Activated B cell treated with CpG ODN at 0.5 μM for 24 hours (primary cell): ENCODE measurements around the gene PLEKHF1. TPM values are rescaled to one million over a fixed set of nuclear protein-coding genes. Genes with fewer than 3 reads are reported as not detected.

Experiments used
- ATAC-seq: fragments of 200-7000 bp; cut with Tn5 transposase; one replicate; pipeline ENCODE4 v1.10.0; 2021; ENCODE audit warnings: low read depth, mild to moderate bottlenecking, moderate library complexity
- CTCF ChIA-PET: fragments of 350-600 bp; sonication (Branson Sonifier 250); formaldehyde crosslinking; loops from one replicate; lab custom pipeline; 2021; ENCODE audit warnings: antibody characterized with exemption; lab: Charles Lee
- POLR2A ChIA-PET: fragments of 350-600 bp; sonication (Branson Sonifier 250); formaldehyde crosslinking; loops from one replicate; lab custom pipeline; 2021; ENCODE audit warnings: antibody characterized with exemption; lab: Charles Lee
- DNase-seq: peaks from one replicate; pipeline ENCODE4 v3.0.0; 2022
- H3K27ac Mint-ChIP-seq: one replicate; pipeline ENCODE4 v1.8.0; 2020; ENCODE audit warnings: mixed read lengths
- H3K27me3 Mint-ChIP-seq: one replicate; pipeline ENCODE4 v1.8.0; 2021; ENCODE audit warnings: mixed read lengths
- H3K36me3 Mint-ChIP-seq: one replicate; pipeline ENCODE4 v1.8.0; 2021; ENCODE audit warnings: low read depth, mixed read lengths
- H3K4me1 Mint-ChIP-seq: one replicate; pipeline ENCODE4 v1.8.0; 2021; ENCODE audit warnings: mixed read lengths
- H3K4me3 Mint-ChIP-seq: one replicate; pipeline ENCODE4 v1.8.0; 2020; ENCODE audit warnings: mild to moderate bottlenecking, mixed read lengths
- H3K9me3 Mint-ChIP-seq: one replicate; pipeline ENCODE4 v1.8.0; 2020; ENCODE audit warnings: mixed read lengths
- CTCF ChIP-seq: fragments of 200-600 bp; IDR thresholded peaks from one replicate; pipeline ENCODE4 v1.8.0; 2022; ENCODE audit warnings: antibody characterized with exemption, mild to moderate bottlenecking
- intact Hi-C: fragments of 100-400 bp; cut with micrococcal nuclease; formaldehyde crosslinking; loops from one replicate; pipeline ENCODE4 v1.15.1; 2024
- total RNA-seq: library from RNA; stranded (reverse); gene quantifications from 2 replicates; pipeline ENCODE4 v1.2.3, GENCODE V29; 2022

Gene PLEKHF1
- total RNA-seq, 1 donor from 2014 or later, result 5.5 TPM

GRCh38 chr19:29663861-29664752, 1.2 kb upstream of the PLEKHF1 start:
- Mint-ChIP-seq H3K4me1 (peaks cover 32% of the 10 kb centered on the region), H3K9me3 (no peaks in the 10 kb centered on the region), H3K27ac (peak overlapping the region; percentile 66), H3K36me3 (no peaks in the 10 kb centered on the region), H3K27me3 (peaks cover 1% of the 10 kb centered on the region), H3K4me3 (peak overlapping the region; percentile 79)
- intact Hi-C loops, result loop anchor here (2.0 kb wide), 1 partner anchor 17 kb away; no protein-coding TSS in a partner anchor
- POLR2A ChIA-PET, result interaction anchor here (0.7 to 2.0 kb wide), 4 partner anchors 18 to 55 kb away, joined by 3 to 23 read pairs (median 4); partner anchors contain the start of gene C19orf12
- ATAC-seq (no peak), DNase-seq (no peak)
- CTCF ChIA-PET, result interaction anchor here (1.1 to 3.1 kb wide), 6 partner anchors 27 to 66 kb away, joined by 3 to 27 read pairs (median 10); partner anchors contain the start of genes C19orf12 and POP4
- no peak for TF ChIP-seq CTCF

DNA sequence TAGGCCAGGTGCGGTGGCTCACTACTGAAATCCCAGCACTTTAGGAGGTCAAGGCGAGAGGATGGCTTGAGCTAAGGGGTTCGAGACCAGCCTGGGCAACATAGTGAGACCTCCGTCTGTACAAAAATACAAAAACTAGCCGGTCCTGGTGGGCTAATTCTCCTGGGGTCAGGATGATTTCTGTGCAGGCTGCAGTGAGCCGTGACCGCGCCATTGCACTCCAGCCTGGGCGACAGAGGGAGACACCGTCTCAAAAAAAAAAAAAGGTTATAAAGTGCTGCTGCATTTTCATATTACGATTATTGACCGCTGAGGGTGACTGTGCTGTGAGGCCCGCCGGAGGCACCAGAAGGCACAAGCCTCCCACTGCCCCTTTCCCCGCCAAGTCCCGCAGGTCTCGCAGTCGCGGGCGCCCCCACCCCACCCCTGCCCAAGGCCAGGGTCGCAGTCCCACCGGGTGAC, 477 bp upstream of the PLEKHF1 start:
- TF ChIP-seq CTCF, result no peak
- CTCF ChIA-PET, result interaction anchor here (0.9 to 3.1 kb wide), 9 partner anchors 13 to 66 kb away, joined by 3 to 27 read pairs (median 4); partner anchors contain the start of genes C19orf12 and POP4
- peak overlapping the region; percentile 66 for H3K27ac Mint-ChIP-seq
- peaks cover 1% of the 10 kb centered on the region for H3K27me3 Mint-ChIP-seq
- no peak for ATAC-seq
- H3K36me3 Mint-ChIP-seq, result no peaks in the 10 kb centered on the region
- POLR2A ChIA-PET, result interaction anchor here (0.7 to 4.7 kb wide), 8 partner anchors 18 to 277 kb away, joined by 3 to 62 read pairs (median 4); partner anchors contain the start of genes C19orf12, POP4 and URI1
- H3K9me3 Mint-ChIP-seq, result no peaks in the 10 kb centered on the region
- intact Hi-C loops, result loop anchor here (1.0 to 2.0 kb wide), 7 partner anchors 9 to 181 kb away; partner anchors contain the start of gene POP4
- H3K4me1 Mint-ChIP-seq, result peaks cover 34% of the 10 kb centered on the region
- peak overlapping the region; percentile 79 for H3K4me3 Mint-ChIP-seq
- no peak for DNase-seq

DNA sequence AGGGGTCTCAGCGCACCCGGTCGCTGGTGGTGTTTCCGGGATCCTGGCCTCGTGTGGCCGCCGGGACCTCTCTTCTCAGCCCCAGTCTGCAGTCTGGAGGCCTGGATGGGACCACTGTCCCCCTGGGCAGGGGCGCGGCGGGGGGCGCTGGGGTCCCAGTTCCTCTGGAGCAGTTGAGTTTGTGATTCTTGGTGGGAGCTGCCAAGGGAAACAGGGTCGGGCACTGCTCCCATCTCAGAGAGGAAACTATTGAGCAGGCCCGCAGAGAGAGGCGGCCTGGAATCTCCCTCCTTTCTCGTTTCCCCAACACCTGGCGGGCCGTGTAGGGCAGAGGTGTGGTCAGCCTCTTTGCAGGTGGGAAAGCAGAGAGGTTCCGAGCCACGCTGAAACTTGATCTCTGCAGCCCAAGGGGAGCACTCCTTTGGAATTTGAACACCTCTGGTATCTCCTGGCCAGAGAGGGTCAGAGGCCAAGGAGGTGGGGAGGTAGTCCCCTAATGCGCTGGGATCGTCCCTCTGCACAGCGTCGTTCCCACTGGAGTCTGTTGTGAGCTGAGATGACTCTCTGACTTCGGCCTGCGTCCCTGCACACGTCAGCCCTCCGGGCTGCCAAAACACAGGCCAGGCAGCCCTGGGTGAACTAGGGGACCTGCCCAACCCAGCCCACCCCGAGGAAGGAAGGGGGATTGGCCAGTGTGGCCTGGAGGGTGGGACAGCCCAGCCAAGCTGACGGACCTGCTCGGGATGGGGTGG, 741 bp downstream of the PLEKHF1 start:
- ATAC-seq (no peak), DNase-seq (no peak)
- Mint-ChIP-seq H3K4me1 (peaks cover 42% of the 10 kb centered on the region), H3K36me3 (no peaks in the 10 kb centered on the region), H3K27ac (peak overlapping the region; percentile 68), H3K4me3 (peak overlapping the region; percentile 79), H3K27me3 (no peaks in the 10 kb centered on the region), H3K9me3 (no peaks in the 10 kb centered on the region)
- POLR2A ChIA-PET, result interaction anchor here (0.9 to 4.7 kb wide), 7 partner anchors 13 to 276 kb away, joined by 3 to 62 read pairs (median 5); partner anchors contain the start of genes C19orf12, POP4 and URI1
- CTCF ChIA-PET, result interaction anchor here (0.9 to 3.1 kb wide), 9 partner anchors 12 to 64 kb away, joined by 3 to 27 read pairs (median 5); partner anchors contain the start of genes C19orf12 and POP4
- intact Hi-C loops, result loop anchor here (1.0 to 2.0 kb wide), 7 partner anchors 7 to 179 kb away; partner anchors contain the start of gene POP4
- TF ChIP-seq CTCF, result no peak

DNA sequence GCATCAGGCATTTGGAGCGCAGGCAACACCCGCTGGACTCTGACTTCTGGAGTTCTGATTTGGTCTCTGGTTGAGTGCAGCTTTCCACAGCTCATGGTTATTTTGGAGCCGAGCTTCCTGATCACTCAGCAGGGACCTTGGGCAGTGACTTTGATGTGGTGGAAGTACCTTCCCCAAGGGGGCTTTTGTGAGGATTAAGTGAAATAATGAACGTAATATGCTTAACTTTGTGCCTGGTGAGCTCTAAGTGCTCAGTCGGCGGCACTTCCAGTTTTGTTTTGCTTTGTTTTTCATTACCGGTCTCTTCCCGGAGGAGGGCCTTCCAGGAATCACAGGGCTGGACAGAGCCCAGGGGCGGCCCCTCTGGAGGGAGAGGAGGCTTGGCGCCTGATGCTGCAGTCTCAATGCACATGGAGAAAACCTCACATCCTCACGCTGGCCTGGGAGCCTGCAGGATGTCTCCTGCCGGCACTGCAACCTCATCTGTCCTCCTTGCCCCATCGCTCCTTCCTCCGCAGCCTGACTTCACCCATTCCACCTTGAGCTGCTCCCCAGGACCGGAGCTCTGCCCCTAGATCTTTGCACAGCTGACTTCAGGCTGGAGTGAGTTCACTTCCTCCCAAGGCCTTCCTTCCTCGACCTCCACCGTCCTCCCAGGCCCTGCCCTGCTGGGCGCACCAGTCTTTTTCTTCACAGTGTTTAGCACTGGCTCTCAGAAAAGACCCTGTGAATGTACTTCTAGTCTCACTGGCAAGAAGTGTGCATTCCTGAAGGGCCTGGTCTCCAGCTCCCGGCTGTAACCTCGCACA, 1.5 kb downstream of the PLEKHF1 start:
- CTCF ChIA-PET, result interaction anchor here (1.5 to 3.1 kb wide), 4 partner anchors 24 to 56 kb away, joined by 4 to 20 read pairs (median 13); no protein-coding TSS in a partner anchor
- POLR2A ChIA-PET, result interaction anchor here (1.0 to 4.7 kb wide), 3 partner anchors 12 to 61 kb away, joined by 4 to 62 read pairs (median 5); partner anchors contain the start of genes C19orf12 and POP4
- Mint-ChIP-seq H3K27me3 (no peaks in the 10 kb centered on the region), H3K9me3 (no peaks in the 10 kb centered on the region), H3K27ac (peak overlapping the region; percentile 70), H3K36me3 (no peaks in the 10 kb centered on the region), H3K4me1 (peaks cover 50% of the 10 kb centered on the region), H3K4me3 (peak overlapping the region; percentile 68)
- intact Hi-C loops, result no loop called here
- TF ChIP-seq CTCF, result no peak
- ATAC-seq (no peak), DNase-seq (no peak)
